HG03060 (cell line): ENCODE results near the gene PRKN.

Source experiments
- ATAC-seq: cut with Tn5 transposase; IDR thresholded peaks from one replicate; pipeline ENCODE4 v1.9.1; 2021; ENCODE audit warnings: low read depth, moderate number of reproducible peaks; ENCODE audit not compliant: unreplicated experiment

PRKN gene

GRCh38 chr6:162092816-162093502, 634.6 kb downstream of the PRKN start:
- ATAC-seq = no peak

- ATAC-seq = no peak
These were observed 636.8 kb downstream of the PRKN start for GRCh38 chr6:162090734-162091133.

- ATAC-seq = no peak
These were observed 639.5 kb downstream of the PRKN start for GRCh38 chr6:162088091-162088490.

- no peak for ATAC-seq
These were observed 642.0 kb downstream of the PRKN start for GRCh38 chr6:162085561-162085960.

- no peak for ATAC-seq
These were observed 645.0 kb downstream of the PRKN start for GRCh38 chr6:162082520-162082919.

GRCh38 chr6:162078667-162079066, 648.9 kb downstream of the PRKN start:
- no peak for ATAC-seq

GRCh38 chr6:162078126-162078525, 649.4 kb downstream of the PRKN start:
- no peak for ATAC-seq

- no peak for ATAC-seq
These were observed 650.8 kb downstream of the PRKN start for GRCh38 chr6:162076816-162077215.

GRCh38 chr6:162074641-162075275, 652.8 kb downstream of the PRKN start:
- no peak for ATAC-seq

GRCh38 chr6:162070639-162071038, 656.9 kb downstream of the PRKN start:
- ATAC-seq = no peak

GRCh38 chr6:162069995-162070394, 657.6 kb downstream of the PRKN start:
- no peak for ATAC-seq

- ATAC-seq = no peak
These were observed 659.2 kb downstream of the PRKN start for GRCh38 chr6:162068340-162068739.

- ATAC-seq = no peak
These were observed 663.9 kb downstream of the PRKN start for GRCh38 chr6:162063666-162064065.

GRCh38 chr6:162058281-162058875, 669.2 kb downstream of the PRKN start:
- no peak for ATAC-seq

- ATAC-seq = no peak
These were observed 670.8 kb downstream of the PRKN start for GRCh38 chr6:162056745-162057144.

- ATAC-seq = no peak
These were observed 671.5 kb downstream of the PRKN start for GRCh38 chr6:162056061-162056460.

GRCh38 chr6:162055365-162055764, 672.2 kb downstream of the PRKN start:
- no peak for ATAC-seq

GRCh38 chr6:162053084-162053483, 674.5 kb downstream of the PRKN start:
- ATAC-seq = no peak

GRCh38 chr6:162050579-162050978, 677.0 kb downstream of the PRKN start:
- ATAC-seq = no peak

- ATAC-seq = no peak
These were observed 681.2 kb downstream of the PRKN start for GRCh38 chr6:162046324-162046723.

GRCh38 chr6:162032620-162033019, 694.9 kb downstream of the PRKN start:
- ATAC-seq = no peak
